BJ (cell line): ENCODE results near the gene PICALM. TPM values are rescaled to one million over a fixed set of nuclear protein-coding genes. Genes with fewer than 3 reads are reported as not detected.

Experiments
- CTCF ChIA-PET: fragments of 350-600 bp; formaldehyde crosslinking; extraction: SDS; loops from one replicate; lab custom pipeline; 2021; ENCODE audit warnings: antibody characterized with exemption, inconsistent platforms; lab: Yijun Ruan, JAX
- POLR2A ChIA-PET: fragments of 300-600 bp; sonication (Branson Sonifier 250); formaldehyde crosslinking; extraction: SDS; loops from one replicate; lab custom pipeline; 2021; ENCODE audit warnings: antibody characterized with exemption; lab: Charles Lee
- DNase-seq: peaks from one replicate; pipeline ENCODE4 v3.0.0-alpha.2; 2011; ENCODE audit warnings: low read depth
- H3K27me3 ChIP-seq: 2 replicates; pipeline ENCODE4 v1.6.0; 2011; ENCODE audit warnings: low read length; ENCODE audit not compliant: control insufficient read depth, insufficient read depth
- H3K36me3 ChIP-seq: 2 replicates; pipeline ENCODE4 v1.5.1; 2011; ENCODE audit warnings: low read length; ENCODE audit not compliant: control insufficient read depth, insufficient read depth
- H3K4me3 ChIP-seq: 2 replicates; pipeline ENCODE4 v1.5.1; 2011; ENCODE audit warnings: low read depth, mild to moderate bottlenecking, control low read depth, low read length
- CTCF ChIP-seq: IDR thresholded peaks from 2 replicates; pipeline ENCODE4 v1.5.1; 2011; ENCODE audit warnings: low read depth, mild to moderate bottlenecking, control low read depth, inconsistent platforms, low read length, moderate library complexity; ENCODE audit not compliant: insufficient read depth
- polyA plus RNA-seq: library from polyadenylated mRNA; depleted of rRNA; stranded (reverse); fragments of >200 nt; gene quantifications from 2 replicates; pipeline ENCODE4 v1.2.3, GENCODE V29; 2011

PICALM gene
- polyA plus RNA-seq, 1 experiment = 215 TPM

DNA sequence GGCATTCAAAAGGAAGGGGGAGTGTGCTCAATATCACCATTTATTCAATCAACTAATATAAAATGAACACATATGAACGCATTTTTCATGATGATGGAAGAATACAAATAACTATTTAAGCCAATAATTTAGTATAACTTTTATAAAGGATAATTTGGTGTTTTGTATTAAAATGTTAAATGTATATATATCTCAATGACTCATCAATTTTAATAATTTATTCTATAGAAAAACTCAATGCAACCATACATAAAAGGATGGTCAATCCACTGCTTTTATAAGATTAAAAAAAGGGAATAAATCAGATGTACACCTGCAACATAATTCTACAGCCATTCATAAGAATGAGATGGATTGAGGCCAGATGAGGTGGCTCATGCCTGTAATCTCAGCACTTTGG lies 50.6 kb downstream of the PICALM start:
- H3K4me3 ChIP-seq = no peak overlapping the region
- no peak for DNase-seq
- no peaks in the 10 kb centered on the region for H3K36me3 ChIP-seq
- ChIA-PET POLR2A (no interaction called here), CTCF (interaction anchor here (1.3 to 1.6 kb wide), 2 partner anchors 163 to 203 kb away, joined by 4 to 5 read pairs; partner anchors contain the start of gene CCDC83)
- no peaks in the 10 kb centered on the region for H3K27me3 ChIP-seq
- TF ChIP-seq CTCF = no peak

- H3K27me3 ChIP-seq = no peaks in the 10 kb centered on the region
- no peaks in the 10 kb centered on the region; the same call in 1 of the 2 replicates for H3K36me3 ChIP-seq
- no peak for DNase-seq
- ChIA-PET POLR2A (no interaction called here), CTCF (interaction anchor here (0.7 to 1.9 kb wide), 4 partner anchors 9 to 177 kb away, joined by 3 to 5 read pairs (median 4); no protein-coding TSS in a partner anchor)
- no peak overlapping the region for H3K4me3 ChIP-seq
- no peak for TF ChIP-seq CTCF
Measured at GRCh38 chr11:86016451-86016850, 52.4 kb downstream of the PICALM start.

GRCh38 chr11:86015699-86016098 lies 53.2 kb downstream of the PICALM start:
- DNase-seq = no peak
- no peaks in the 10 kb centered on the region for H3K27me3 ChIP-seq
- H3K4me3 ChIP-seq = no peak overlapping the region
- CTCF ChIA-PET = interaction anchor here (1.1 to 3.7 kb wide), 4 partner anchors 16 to 203 kb away, joined by 3 to 10 read pairs (median 4); no protein-coding TSS in a partner anchor
- no peak for TF ChIP-seq CTCF
- H3K36me3 ChIP-seq = no peaks in the 10 kb centered on the region; the same call in 1 of the 2 replicates
- POLR2A ChIA-PET = no interaction called here

GRCh38 chr11:86014221-86014620 lies 54.7 kb downstream of the PICALM start:
- Histone ChIP-seq H3K4me3 (no peak overlapping the region), H3K36me3 (peaks cover 2% of the 10 kb centered on the region; the same call in 1 of the 2 replicates), H3K27me3 (no peaks in the 10 kb centered on the region)
- POLR2A ChIA-PET = no interaction called here
- CTCF ChIA-PET = interaction anchor here (0.6 to 3.7 kb wide), 3 partner anchors 25 to 204 kb away, joined by 3 to 10 read pairs (median 4); no protein-coding TSS in a partner anchor
- DNase-seq = no peak
- TF ChIP-seq CTCF = no peak

DNA sequence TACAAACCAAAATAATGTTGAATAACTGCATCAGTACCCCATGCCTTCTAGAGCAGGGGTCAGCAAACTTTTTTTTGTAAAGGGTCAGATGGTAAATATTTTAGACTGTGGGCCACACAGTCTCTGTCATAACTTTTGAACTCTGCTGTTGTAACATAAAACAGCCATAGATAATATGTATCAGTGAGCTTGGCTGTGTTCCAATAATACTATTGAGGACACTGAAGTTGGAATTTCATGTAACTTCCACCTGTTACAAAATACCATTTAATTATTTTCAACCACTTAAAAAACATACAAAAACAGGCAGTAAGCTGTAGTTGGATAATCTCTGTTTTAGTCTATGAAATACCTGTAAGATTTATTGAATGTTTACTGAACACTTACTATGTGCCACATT lies 55.2 kb downstream of the PICALM start:
- no peak overlapping the region for H3K4me3 ChIP-seq
- no peak for TF ChIP-seq CTCF
- DNase-seq = no peak
- ChIA-PET POLR2A (no interaction called here), CTCF (interaction anchor here (0.6 to 3.7 kb wide), 3 partner anchors 25 to 205 kb away, joined by 3 to 10 read pairs (median 4); no protein-coding TSS in a partner anchor)
- H3K27me3 ChIP-seq = no peaks in the 10 kb centered on the region
- peaks cover 2% of the 10 kb centered on the region; the same call in 1 of the 2 replicates for H3K36me3 ChIP-seq
